HG02623 (cell line): ENCODE results near the gene ALPL.

Experiments used
- ATAC-seq: cut with Tn5 transposase; IDR thresholded peaks from one replicate; pipeline ENCODE4 v1.9.1; 2021; ENCODE audit warnings: moderate library complexity; ENCODE audit not compliant: unreplicated experiment

Gene ALPL

DNA sequence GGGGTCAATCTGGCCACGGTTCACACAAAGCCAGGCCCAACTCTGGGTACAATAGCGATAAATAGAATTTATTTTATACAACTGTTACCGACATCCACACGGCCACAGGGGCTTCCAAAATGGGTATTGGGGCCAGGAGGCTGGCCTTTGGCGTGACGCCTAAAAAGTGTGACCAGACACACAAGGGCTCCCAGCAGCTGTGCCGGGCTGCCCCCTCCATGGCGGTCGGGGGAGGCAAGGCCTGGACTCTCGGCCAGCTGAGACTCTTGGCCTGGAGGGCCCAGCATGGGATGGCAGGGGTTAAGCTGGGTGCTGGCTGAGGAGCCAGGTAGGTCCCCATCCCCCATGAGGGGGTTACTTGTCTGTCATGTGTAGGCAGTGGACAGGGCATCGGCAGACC lies 87.0 kb downstream of the ALPL start:
- no peak for ATAC-seq

GRCh38 chr1:21596628-21597027 lies 87.4 kb downstream of the ALPL start:
- ATAC-seq, result no peak

GRCh38 chr1:21597753-21598152 lies 88.5 kb downstream of the ALPL start:
- no peak for ATAC-seq

GRCh38 chr1:21598417-21598816 lies 89.2 kb downstream of the ALPL start:
- no peak for ATAC-seq

GRCh38 chr1:21598904-21599303 lies 89.7 kb downstream of the ALPL start:
- no peak for ATAC-seq

GRCh38 chr1:21599402-21599801 lies 90.2 kb downstream of the ALPL start:
- no peak for ATAC-seq

DNA sequence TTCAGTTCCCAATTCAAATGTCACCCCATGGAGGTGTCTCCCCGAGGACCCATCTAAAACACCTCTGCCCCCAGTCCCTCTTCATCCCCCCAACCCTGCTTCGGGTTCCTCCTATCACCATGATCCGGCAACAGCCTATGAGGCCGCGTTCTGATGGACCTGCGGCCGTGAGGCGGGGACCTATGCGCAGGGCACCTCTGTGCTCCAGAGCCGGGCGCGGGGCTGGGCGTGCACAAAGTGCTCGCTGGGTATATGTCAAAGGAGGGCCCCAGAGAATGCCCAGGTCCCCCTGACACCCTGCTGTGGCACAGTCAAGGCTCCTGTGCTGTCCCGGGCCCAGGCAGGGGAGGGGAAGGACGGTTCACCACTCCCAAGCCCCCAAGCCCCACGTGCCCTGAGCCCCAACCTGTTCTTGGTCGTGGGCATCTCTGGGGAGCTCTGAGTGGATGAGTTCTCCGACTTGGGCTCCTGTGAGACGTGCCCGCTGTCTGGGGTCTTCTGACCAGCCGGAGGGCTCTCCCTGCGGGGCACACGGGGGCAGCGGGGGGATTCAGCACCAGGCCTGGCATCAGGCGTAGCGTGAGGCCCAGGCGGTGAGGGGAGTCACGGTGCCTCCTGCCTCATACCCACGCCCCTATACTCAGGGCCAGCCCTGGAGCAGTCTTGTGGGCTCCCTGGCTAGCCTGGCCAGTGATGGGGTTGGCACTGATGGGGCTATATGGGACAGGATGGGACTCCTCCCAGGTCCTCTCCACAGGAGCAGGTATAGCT lies 92.2 kb downstream of the ALPL start:
- ATAC-seq, result no peak

- no peak for ATAC-seq
These were observed 94.2 kb downstream of the ALPL start for GRCh38 chr1:21603177-21604138.

DNA sequence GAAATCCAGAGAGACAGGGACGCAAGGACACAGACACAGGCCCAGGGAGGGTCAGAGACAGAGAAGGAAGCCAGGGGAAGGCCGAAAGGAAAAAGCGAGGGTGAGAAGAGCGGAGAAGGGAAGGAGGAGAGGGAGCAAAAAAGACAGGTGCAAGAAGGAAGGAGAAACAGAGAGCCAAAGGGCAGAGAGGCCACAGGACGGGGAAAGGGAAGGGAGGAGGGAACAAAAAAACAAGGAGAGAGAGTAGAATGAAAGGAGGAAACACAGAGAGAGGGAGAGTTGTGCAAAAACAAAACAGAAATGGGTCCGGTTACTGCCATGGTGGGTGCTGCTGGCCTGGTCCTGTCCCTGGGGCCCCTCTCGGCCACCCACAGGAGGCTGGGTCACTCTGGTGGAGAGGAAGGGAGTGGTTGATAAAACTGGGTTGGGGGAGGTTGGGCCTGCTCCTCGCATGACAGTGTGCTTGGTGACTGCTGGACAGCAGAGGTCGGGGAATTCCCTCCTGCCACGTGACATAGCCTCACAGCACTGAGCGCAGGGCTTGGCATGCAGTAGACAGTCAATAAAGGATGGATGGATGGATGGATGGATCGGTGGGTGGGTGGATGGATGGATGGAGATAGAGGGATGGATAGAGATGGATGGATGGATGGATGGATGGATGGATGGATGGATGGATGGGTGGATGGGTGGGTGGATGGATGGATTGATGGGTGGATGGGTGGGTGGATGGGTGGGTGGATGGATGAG lies 95.2 kb downstream of the ALPL start:
- no peak for ATAC-seq

GRCh38 chr1:21605012-21605715 lies 95.9 kb downstream of the ALPL start:
- no peak for ATAC-seq

- ATAC-seq, result no peak
These were observed 96.9 kb downstream of the ALPL start for GRCh38 chr1:21605964-21606705.

- no peak for ATAC-seq
These were observed 98.6 kb downstream of the ALPL start for GRCh38 chr1:21607549-21608529.

- ATAC-seq, result no peak
These were observed 99.6 kb downstream of the ALPL start for GRCh38 chr1:21608798-21609197.

GRCh38 chr1:21610027-21610426 lies 100.8 kb downstream of the ALPL start:
- ATAC-seq, result no peak

DNA sequence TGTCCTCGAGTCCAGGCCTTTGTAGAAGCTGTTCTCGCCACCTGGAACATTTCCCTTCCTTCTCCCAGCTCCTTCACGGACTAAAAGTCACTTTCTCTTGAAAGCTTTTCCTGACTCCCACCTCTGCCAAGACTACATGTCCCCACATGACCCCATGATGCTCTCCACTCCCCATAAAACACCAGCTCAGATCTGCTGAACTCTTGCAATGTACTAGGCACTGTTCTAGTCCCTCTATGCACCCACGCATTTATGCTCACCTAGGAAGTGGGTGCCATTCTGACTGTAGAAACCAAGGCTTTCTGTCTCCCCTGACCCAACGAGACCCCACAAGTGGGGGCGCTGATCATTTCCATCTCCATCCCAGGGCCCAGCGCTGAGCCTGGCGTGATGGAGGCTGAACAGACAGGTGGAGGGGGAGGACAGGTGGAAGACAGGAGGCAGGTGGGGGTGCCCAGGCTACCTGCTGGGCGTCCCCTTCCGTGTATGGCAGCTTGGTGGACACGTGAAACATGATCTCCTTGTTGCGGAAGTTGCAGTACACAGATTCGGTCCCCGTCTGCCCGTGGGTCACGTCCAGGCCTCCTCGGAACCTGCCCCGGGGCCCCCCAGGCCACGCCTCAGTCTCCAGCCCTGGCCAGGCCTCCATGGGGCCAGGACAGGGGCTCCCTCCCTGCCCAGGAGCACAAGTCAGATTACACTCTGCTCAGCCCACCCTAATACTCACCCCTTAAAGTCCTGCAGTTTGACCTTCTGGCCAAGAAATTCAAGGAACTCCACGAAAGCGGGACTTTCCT lies 102.0 kb downstream of the ALPL start:
- ATAC-seq, result no peak

DNA sequence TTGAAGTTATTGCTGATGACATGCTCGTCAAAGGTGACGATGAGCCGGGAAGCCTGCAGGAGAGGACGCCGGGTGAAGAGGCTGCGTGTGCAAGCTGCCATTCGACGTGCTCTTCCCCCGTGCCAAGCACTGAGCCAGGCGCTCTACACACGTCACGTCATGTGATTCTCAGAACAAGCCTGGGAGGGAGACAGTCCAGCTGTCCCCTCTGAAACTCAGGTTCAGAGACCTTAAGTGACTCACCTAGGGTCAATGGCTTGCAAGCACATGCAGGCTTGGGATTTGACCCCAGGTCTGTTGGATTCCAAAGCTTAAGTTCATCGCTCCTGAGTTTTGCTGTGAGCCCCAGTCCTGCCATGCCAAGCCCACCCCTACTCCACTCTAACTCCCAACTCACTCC lies 102.8 kb downstream of the ALPL start:
- ATAC-seq, result no peak

DNA sequence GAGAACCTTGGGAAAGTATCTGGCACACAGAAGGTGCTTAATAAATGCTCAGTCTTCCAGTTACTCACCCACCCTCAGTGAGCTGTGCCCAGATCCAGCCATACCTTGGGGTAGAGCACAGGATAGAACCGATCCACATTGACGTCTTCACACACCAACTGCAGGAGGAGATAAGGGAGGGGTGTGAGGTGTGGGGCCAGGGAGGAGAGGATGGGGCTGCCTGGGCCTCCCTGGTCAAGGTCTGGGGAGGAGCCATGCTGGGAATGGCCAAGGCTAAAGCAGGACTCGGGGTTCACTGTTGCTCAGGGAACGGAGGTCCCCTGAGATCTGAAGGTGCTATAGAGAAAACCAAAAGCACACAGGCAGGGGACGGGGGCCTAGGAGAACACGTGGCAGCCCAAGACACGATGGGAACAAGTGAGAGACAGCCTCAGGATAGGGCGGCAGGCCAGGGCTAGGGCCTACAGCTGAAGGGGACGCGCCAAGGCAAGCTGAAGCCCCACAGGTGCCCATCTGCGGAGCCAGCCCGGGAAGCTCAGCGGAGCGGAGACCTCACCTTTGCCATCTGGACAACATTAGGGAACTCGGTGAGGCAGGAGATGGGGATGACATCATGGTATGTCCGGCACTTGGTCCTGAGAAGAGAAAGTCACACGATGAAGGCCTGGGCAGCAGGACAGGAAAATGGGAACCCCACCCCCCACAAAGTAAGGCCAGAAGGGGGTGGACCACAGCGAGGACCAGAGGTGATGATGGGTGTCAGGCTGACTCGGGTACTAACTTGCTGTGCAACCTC lies 104.0 kb downstream of the ALPL start:
- no peak for ATAC-seq
